ENCODE data around the gene OGFOD3.

DNA sequence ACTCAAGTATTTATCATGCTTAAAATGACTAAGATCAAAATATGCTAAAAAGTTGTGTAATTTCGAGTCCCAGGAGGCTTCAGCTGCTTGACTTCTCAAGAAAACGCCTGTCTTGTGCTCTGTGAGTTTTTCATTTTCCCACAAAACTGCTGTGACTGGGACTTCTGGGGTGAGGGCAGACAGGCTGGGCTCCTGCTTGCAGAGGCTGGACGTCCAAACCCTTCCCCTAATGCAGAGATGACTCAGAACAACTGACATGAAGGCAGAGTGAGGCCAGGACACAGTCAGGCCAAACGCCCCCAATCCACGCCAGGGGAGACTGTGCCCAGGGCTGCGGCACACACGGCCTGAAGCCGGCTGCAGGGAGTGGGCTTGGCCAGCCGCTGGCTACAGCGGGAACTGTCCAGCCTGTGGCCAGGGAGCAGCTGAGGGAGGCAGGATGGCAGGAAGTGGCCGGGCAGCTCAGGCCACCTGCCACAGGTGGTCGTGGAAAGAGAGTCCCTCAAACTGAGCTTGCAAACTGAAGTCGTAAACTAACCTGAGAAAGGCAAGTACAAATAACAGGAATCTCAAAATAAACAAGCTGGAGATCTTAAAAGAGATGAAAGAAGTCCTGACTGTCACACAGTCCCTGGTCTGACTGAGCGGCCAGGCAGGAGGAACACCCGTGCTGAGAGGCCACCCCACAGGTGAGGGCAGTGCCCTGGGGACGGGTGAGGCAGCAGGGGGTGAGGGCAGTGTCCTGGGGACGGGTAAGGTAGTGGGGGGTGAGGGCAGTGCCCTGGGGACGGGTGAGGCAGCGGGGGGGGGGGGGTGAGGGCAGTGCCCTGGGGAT lies 21.6 kb downstream of the OGFOD3 start:
- no peak for TF ChIP-seq CREB1 (IDR thresholded peaks at IDR 0.05; ENCODE audit: low read depth)
- no peak for TF ChIP-seq EP300 (IDR thresholded peaks at IDR 0.05; ENCODE audit: borderline replicate concordance)
- TF ChIP-seq TAF1 (IDR thresholded peaks at IDR 0.05; ENCODE audit: low read depth) = no peak
- TF ChIP-seq, protein P1, sequence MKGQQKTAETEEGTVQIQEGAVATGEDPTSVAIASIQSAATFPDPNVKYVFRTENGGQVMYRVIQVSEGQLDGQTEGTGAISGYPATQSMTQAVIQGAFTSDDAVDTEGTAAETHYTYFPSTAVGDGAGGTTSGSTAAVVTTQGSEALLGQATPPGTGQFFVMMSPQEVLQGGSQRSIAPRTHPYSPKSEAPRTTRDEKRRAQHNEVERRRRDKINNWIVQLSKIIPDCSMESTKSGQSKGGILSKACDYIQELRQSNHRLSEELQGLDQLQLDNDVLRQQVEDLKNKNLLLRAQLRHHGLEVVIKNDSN (IDR thresholded peaks at IDR 0.05) = no peak
- TF ChIP-seq NFIC (IDR thresholded peaks at IDR 0.05) = no peak

All from Ishikawa (cell line).